CD4-positive, alpha-beta T cell treated with Interleukin-10 for 1 hour (primary cell): ENCODE data around the gene TLCD5.

ENCODE experiments used
- DNase-seq: peaks from one replicate; pipeline ENCODE4 v3.0.0-alpha.2; 2020

Gene TLCD5

DNA sequence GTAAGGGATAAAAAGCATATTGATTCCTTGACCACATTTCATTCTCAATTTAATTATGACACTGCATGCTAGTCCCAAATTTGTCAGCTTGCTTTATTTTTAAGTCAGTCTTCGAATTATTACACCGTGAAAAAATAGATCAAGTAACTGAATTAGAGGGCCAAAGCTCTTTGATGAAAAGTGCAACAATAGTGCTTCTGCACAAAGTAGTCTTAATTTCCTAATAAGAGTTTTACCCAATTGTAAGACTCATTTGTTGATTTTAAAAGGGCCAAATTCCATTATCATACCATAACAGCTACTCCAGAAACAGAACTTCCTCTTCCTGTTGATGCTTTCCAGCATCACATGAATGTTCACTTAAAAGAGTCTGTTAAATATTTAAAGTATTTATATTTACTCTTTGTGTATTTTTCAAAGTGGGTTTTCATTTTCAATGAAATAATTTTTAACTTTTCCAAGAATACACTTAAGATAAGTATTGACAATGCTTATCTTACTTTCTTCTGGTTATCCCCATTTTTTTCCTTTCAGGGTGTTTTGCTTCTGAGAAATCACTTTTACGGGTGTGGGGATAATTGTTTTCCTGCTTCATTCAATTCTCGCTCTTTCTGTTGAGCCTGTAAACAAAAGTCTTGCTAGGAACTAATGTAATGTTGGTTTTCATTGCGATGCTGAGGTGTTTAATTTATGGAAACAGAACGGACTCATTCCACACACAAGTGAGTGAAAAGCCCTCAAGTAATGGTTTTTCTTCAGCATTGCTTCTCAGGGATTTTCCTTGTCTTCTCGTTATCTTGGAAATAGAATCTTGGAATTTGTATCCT, 13.2 kb downstream of the TLCD5 start:
- no peak for DNase-seq

GRCh38 chr11:120339394-120339890, 14.3 kb downstream of the TLCD5 start:
- DNase-seq, result peak; percentile 15

GRCh38 chr11:120340529-120340928, 15.4 kb downstream of the TLCD5 start:
- DNase-seq, result no peak

DNA sequence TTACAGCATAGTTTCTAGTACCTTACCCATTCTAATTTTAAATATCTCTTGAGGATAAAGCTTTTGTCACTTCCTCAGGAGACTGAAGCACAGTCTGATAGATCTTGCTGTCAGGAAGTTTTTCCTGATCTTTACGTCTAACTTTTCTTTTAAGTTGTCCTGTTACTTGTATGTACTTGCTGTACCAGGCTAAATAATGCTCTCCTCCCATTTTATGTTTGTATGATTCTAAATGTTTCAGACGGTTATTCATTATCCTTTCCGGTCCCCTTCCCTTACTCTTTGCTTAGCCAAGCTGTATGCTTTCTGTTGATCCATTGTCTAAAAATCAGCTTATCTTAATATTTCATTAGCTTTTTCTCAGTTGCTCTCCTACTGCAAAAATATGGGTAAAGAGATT, 17.1 kb downstream of the TLCD5 start:
- DNase-seq, result no peak

DNA sequence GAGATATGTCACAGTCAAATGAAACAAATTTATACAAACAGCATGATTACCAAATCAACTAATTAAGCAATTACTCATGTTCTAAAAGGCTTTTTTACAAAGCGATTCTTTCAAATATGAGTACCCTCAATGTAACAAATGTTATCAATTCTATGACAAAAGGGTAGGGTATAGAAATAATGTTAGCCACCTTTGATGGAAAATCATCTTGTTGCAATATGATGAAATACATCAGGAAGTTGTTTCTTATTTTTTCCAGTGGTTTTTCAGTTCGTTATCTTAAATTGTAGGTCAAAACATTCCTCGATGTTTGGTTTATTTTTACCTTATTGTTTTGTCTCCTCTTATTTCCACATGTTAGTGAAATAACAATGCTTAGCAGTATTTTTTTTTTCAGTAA, 17.6 kb downstream of the TLCD5 start:
- no peak for DNase-seq

GRCh38 chr11:120343429-120343828, 18.3 kb downstream of the TLCD5 start:
- DNase-seq, result no peak

DNA sequence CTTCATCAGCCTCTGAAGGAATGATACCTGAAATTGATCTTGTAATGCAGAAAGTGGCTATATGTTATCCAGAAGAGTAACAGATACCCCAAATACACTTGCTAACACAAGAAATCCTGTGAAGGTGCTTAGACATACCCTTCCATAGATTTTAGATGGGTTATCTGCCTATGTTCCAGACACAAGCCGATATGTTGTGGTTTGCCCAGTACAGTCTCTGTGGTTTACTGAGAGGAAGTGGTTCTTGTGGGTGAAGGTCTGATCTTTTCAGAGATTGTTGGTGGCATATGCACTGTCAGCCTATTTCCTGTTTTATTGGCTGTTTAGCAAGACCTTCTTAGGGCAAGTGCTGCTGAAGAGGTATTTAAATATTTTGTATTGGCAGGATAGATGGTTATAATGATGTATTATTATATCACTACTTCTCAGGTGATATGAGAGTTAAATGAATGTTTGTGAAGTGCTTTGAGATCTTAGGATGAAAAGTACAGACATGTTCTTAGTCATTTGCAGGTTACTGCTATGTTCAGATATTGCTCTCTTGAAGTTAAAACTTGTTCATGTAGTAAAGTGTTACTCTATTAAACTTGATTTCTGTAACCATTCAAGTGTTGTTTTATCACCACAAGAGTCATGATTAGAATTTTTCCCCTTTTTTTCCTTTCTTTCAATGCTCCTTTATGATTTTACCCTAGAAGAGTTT, 19.4 kb downstream of the TLCD5 start:
- peak; percentile 82 for DNase-seq

DNA sequence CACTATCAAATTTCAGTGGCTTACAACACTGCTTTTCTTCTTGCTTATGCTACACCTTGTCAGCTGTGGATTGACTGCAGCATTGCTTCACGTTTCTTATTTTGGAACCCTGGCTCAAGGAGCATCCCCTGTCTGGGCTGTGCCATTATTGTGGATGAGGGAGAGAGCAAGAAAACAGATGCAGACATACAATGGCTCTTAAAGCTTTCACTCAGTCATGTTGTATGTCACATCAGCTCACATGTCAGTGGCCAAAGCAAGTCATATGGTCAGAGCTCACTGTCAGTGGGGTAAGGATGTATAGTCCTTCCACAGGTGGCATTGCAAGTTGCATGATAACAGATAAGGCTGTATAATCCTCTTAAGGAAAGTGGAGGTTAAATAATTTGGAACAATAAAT, 21.1 kb downstream of the TLCD5 start:
- DNase-seq, result no peak

- DNase-seq, result no peak
These were observed 25.5 kb downstream of the TLCD5 start for GRCh38 chr11:120350637-120351036.

- DNase-seq, result no peak
These were observed 27.3 kb downstream of the TLCD5 start for GRCh38 chr11:120352405-120352804.

DNA sequence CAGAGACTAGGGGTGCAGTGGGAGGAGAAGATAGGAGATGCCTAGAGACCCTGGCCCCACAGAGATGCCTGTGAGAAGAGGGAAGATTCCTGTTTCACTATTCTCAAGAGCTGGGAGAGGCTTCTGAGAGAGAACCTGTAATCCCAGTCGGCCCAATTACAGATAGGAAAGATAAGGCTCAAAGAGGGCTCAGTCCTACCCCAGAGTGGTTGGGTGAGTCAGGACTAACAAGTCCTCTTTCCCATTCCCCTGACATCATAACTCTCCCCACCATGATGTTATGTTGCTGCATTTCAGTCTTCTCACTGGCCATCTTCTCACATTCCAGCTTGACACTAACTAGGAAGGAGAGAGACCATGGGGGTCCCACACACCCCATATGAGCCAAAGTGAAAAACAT, 29.0 kb downstream of the TLCD5 start:
- no peak for DNase-seq

DNA sequence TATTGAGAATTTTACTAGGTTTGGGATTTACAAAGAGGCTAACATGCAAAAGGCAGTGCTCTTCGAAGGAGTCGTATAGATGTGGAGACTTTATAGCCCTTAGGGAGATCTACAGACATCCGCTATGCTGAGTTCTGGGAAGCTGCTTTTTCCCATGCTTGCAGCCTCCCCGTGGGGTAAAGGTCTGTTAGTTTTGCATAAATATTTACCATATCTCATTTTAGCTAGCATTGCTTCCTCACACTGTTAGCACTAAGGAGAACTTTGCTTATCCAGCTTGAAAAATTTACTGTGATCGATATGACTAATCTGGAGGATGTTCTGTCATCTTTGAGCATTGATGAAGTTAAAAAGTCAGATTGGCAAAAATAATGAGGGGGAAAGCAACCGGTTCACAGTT, 29.7 kb downstream of the TLCD5 start:
- no peak for DNase-seq

- DNase-seq, result no peak
These were observed 32.5 kb downstream of the TLCD5 start for GRCh38 chr11:120357620-120358019.

DNA sequence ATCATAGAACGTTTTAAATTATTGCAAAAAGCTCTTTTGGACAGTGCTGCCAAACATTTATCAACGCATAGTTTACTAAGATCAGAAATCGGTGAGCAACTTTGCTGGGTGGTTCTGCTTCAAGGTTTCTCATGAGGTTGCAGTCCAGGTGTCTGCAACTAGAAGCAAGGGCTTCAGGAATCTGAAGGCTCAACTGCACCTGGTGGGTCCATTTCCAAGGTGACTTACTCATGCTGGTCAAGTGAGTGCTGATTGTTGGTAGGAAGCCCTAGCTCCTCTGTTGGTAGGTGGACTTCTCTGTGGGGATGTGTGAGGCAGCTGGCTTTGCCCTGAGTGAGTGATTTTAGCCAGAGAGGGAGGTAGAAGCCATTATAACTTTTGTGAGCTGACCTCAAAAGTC, 33.6 kb downstream of the TLCD5 start:
- no peak for DNase-seq

DNA sequence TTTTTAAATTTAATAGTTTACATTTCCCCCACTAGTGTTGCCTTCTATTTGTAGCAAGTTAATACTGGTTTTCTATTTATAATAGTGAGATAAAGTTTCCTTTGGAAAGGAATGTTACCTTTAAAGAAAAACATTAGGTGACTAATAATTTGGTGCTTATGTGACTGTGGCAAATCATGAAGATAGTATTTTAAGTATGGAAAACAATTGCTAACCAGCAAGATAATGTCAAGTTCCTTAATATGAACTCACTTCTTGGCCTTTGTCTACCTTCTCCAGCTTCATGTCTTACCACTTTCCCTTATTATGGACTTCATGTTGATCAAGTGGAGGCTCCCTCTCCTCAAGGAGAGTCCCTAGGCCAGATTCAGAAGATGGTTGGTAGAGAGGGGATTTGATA, 38.3 kb downstream of the TLCD5 start:
- DNase-seq, result no peak

DNA sequence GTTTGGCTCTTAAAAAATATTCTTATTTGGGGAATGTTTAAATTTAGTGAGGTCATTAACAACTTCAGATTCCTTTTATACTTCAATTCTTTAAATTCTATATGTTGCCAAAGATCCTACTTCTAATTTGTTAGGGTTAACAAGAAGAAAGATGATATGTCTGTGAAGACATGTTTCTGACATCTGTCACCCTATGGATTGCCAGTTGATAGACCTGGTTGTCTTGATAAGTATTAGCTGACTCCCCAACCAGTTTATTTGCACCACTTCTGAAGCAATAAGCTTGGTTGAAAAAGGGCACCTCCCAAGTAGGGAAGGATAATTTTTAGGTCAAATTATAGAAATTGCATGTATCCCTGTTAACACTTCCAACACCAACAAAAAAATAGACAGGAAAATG, 40.4 kb downstream of the TLCD5 start:
- DNase-seq, result no peak

DNA sequence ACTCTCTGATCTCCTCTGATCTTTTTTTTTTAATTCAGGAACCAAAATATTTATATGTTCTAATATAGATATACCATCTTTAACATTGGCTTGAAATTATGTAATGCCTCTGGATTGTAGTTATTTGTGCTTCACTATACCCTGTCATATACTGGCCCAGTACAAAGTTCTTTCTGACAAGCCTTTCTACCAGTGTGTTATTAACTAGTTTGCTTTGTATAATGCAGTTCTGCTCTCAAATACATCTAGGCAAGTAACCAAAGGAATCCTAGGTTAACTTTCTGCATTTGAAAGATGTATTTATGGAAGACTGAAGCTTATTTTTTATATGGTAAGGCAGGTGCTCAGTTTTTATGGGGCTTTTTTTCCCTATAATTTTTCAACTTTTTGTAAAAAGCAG, 47.2 kb downstream of the TLCD5 start:
- DNase-seq, result no peak

GRCh38 chr11:120375076-120375475, 50.0 kb downstream of the TLCD5 start:
- DNase-seq, result no peak

- no peak for DNase-seq
These were observed 51.6 kb downstream of the TLCD5 start for GRCh38 chr11:120376547-120377182.

- no peak for DNase-seq
These were observed 53.4 kb downstream of the TLCD5 start for GRCh38 chr11:120378474-120378873.

DNA sequence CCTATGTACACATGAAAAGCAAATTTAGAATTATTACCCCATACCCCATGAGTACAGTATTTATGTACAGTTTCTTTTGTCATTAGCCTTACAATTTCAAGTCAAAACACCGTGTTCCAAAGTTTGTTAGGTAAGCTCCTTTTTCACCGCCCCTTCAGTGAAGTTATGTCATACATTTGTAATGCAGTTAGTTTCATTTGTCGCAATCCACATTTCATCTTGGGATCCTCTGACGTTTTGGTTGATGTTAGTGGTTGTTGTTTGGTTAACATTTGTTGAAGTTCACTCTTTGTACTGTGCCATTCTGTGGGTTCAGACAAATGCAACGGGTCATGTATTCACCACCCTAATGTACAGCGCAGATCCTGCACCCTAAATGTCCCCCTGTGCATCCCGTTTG, 56.3 kb downstream of the TLCD5 start:
- DNase-seq, result no peak
